Prostate gland (tissue), 2 donors: ENCODE measurements around the gene RPLP1. TPM values are rescaled to one million over a fixed set of nuclear protein-coding genes. Genes with fewer than 3 reads are reported as not detected.

Source experiments
- DNase-seq: peaks from one replicate; pipeline ENCODE4 v3.0.0-alpha.2; 2019; ENCODE audit warnings: low spot score
- H3K27ac ChIP-seq, 2 donors: fragments of 200-600 bp; sonication (generic); 2 replicates each; pipeline ENCODE4 v1.5.1; 2017 to 2019
- H3K27me3 ChIP-seq: fragments of 200-600 bp; sonication (generic); replicated peaks from 2 replicates; pipeline ENCODE4 v1.5.1; 2019; ENCODE audit not compliant: insufficient read depth
- H3K36me3 ChIP-seq, 2 donors: fragments of 200-600 bp; sonication (generic); 1 replicate in 1 of 2; 2 replicates in 1 of 2; pipeline versions ENCODE4 v1.5.1 to v1.8.1; 2017 to 2019
- H3K4me1 ChIP-seq: fragments of 200-600 bp; sonication (generic); replicated peaks from 2 replicates; pipeline ENCODE4 v1.5.1; 2019
- H3K4me3 ChIP-seq, 2 donors: fragments of 200-600 bp; sonication (generic); 2 replicates each; pipeline ENCODE4 v1.5.1; 2017 to 2019
- H3K9me3 ChIP-seq: fragments of 200-600 bp; sonication (generic); 2 replicates; pipeline ENCODE4 v1.5.1; 2017
- CTCF ChIP-seq, 4 experiments: fragments of 200-600 bp in 2 of 4; fragments of 450-650 bp in 2 of 4; sonication (generic) in 2 of 4; IDR thresholded peaks; 1 replicate in 3 of 4; 2 replicates in 1 of 4; pipeline ENCODE4 v1.5.1; 2016 to 2019; ENCODE audit warnings: antibody characterized with exemption in 4 of 4, mild to moderate bottlenecking in 2 of 4, moderate library complexity in 2 of 4
- POLR2A ChIP-seq: fragments of 450-650 bp; IDR thresholded peaks from one replicate; pipeline ENCODE4 v1.6.1; 2016; ENCODE audit warnings: antibody characterized with exemption, mild to moderate bottlenecking
- POLR2AphosphoS5 ChIP-seq: sonication (generic); formaldehyde crosslinking; IDR thresholded peaks from one replicate; pipeline ENCODE4 v1.6.1; 2017; ENCODE audit warnings: antibody characterized with exemption
- WGBS: methylation state at CpG from one replicate; pipeline ENCODE4 v1.1.5; 2018; 5-methylcytosine and 5-hydroxymethylcytosine counted together
- intact Hi-C: fragments of 100-400 bp; cut with DNase I; formaldehyde crosslinking; loops from one replicate; pipeline ENCODE4 v1.14.2; 2022
- total RNA-seq, 2 donors: library from RNA; depleted of rRNA; stranded (reverse); fragments of >200 nt; gene quantifications; one replicate each; pipeline ENCODE4 v1.1.0, GENCODE V29; 2016

RPLP1 gene
- total RNA-seq, 2 donors from 2014 or later: 593 to 930 TPM

GRCh38 chr15:69479971-69480370 lies 27.4 kb downstream of the RPLP1 start:
- peaks cover 10% of the 10 kb centered on the region for H3K4me1 ChIP-seq
- intact Hi-C loops: loop anchor here (5.0 kb wide), 1 partner anchor 1007 kb away; no protein-coding TSS in a partner anchor
- H3K27me3 ChIP-seq: no peaks in the 10 kb centered on the region
- TF ChIP-seq CTCF (IDR thresholded peaks at IDR 0.05) (no peak), POLR2A (no peak), POLR2AphosphoS5 (no peak)
- H3K27ac ChIP-seq: no peak overlapping the region
- no peak overlapping the region for H3K4me3 ChIP-seq
- H3K36me3 ChIP-seq: no peaks in the 10 kb centered on the region
- no peak for DNase-seq
- WGBS: 100% methylated on average over 2 of the region's 2 CpGs
- no peaks in the 10 kb centered on the region for H3K9me3 ChIP-seq

- H3K27me3 ChIP-seq: no peaks in the 10 kb centered on the region
- DNase-seq: no peak
- intact Hi-C loops: no loop called here
- no peaks in the 10 kb centered on the region for H3K9me3 ChIP-seq
- 90% methylated on average over 3 of the region's 3 CpGs for WGBS
- no peaks in the 10 kb centered on the region for H3K36me3 ChIP-seq
- no peak overlapping the region for H3K27ac ChIP-seq
- H3K4me1 ChIP-seq: peaks cover 15% of the 10 kb centered on the region
- TF ChIP-seq POLR2AphosphoS5 (no peak), POLR2A (no peak), CTCF (IDR thresholded peaks at IDR 0.05) (no peak)
- no peak overlapping the region for H3K4me3 ChIP-seq
These were observed 28.3 kb downstream of the RPLP1 start for GRCh38 chr15:69480932-69481331.

- peak; percentile 55 for DNase-seq
- H3K36me3 ChIP-seq: no peaks in the 10 kb centered on the region
- intact Hi-C loops: no loop called here
- no peaks in the 10 kb centered on the region for H3K9me3 ChIP-seq
- TF ChIP-seq POLR2A (no peak), CTCF (IDR thresholded peaks at IDR 0.05) (no peak), POLR2AphosphoS5 (peak; percentile 61)
- peaks cover 15% of the 10 kb centered on the region for H3K4me1 ChIP-seq
- H3K27me3 ChIP-seq: no peaks in the 10 kb centered on the region
- peak overlapping the region in 1 of 2 donors; percentile 30 for H3K27ac ChIP-seq
- WGBS: 72% methylated on average over 4 of the region's 4 CpGs
- no peak overlapping the region for H3K4me3 ChIP-seq
These were observed 30.2 kb downstream of the RPLP1 start for GRCh38 chr15:69482686-69483256.

GRCh38 chr15:69484837-69485236 lies 32.2 kb downstream of the RPLP1 start:
- no peak overlapping the region for H3K4me3 ChIP-seq
- intact Hi-C loops: no loop called here
- H3K4me1 ChIP-seq: peaks cover 15% of the 10 kb centered on the region
- peak overlapping the region in 1 of 2 donors; percentile 66 for H3K27ac ChIP-seq
- DNase-seq: peak; percentile 89
- TF ChIP-seq CTCF (IDR thresholded peaks at IDR 0.05) (no peak), POLR2AphosphoS5 (peak; percentile 90), POLR2A (no peak)
- no peaks in the 10 kb centered on the region for H3K9me3 ChIP-seq
- no peaks in the 10 kb centered on the region for H3K36me3 ChIP-seq
- H3K27me3 ChIP-seq: no peaks in the 10 kb centered on the region
- 32% methylated on average over 6 of the region's 6 CpGs for WGBS

GRCh38 chr15:69486481-69487110 lies 34.0 kb downstream of the RPLP1 start:
- Histone ChIP-seq H3K9me3 (no peaks in the 10 kb centered on the region), H3K27ac (no peak overlapping the region), H3K27me3 (no peaks in the 10 kb centered on the region), H3K4me1 (peaks cover 20% of the 10 kb centered on the region), H3K36me3 (no peaks in the 10 kb centered on the region), H3K4me3 (no peak overlapping the region)
- no peak for DNase-seq
- 84% methylated on average over 3 of the region's 3 CpGs for WGBS
- intact Hi-C loops: no loop called here
- TF ChIP-seq CTCF (IDR thresholded peaks at IDR 0.05): no peak
- TF ChIP-seq POLR2AphosphoS5: no peak
- TF ChIP-seq POLR2A: no peak
